Measurements from ENCODE around the gene MLEC.

GRCh38 chr12:120711411-120711810 is 24.5 kb downstream of the MLEC start:
- TF ChIP-seq POLR2AphosphoS5 (IDR thresholded peaks at IDR 0.05), result no peak
- no peak for TF ChIP-seq POLR2A (IDR thresholded peaks at IDR 0.05; ENCODE audit: low read depth)

Data from esophagus muscularis mucosa (tissue), 2 donors.